IPS-18a (cell line): Measurements from ENCODE around the gene VPS33B.
A peak's percentile ranks its signal among the peaks of the same experiment; 100 is the strongest.

ENCODE experiments used
- H3K27ac ChIP-seq: one replicate; pipeline ENCODE4 v1.5.1; 2013; ENCODE audit warnings: low read length
- H3K27me3 ChIP-seq: one replicate; pipeline ENCODE4 v1.6.1; 2013; ENCODE audit warnings: mild to moderate bottlenecking, low read length; ENCODE audit not compliant: control insufficient read depth, insufficient read depth
- H3K36me3 ChIP-seq: one replicate; pipeline ENCODE4 v1.6.1; 2013; ENCODE audit warnings: low read depth, low read length; ENCODE audit not compliant: control insufficient read depth
- H3K4me1 ChIP-seq: one replicate; pipeline ENCODE4 v1.6.1; 2013; ENCODE audit warnings: low read depth, low read length; ENCODE audit not compliant: control insufficient read depth
- H3K4me3 ChIP-seq: one replicate; pipeline ENCODE4 v1.5.1; 2013; ENCODE audit warnings: low read length
- H3K9ac ChIP-seq: one replicate; pipeline ENCODE4 v1.6.1; 2013; ENCODE audit warnings: mild to moderate bottlenecking, low read length, moderate library complexity
- H3K9me3 ChIP-seq: one replicate; pipeline ENCODE4 v1.6.1; 2013; ENCODE audit warnings: low read depth, low read length; ENCODE audit not compliant: control insufficient read depth

Gene VPS33B

GRCh38 chr15:91022075-91022831, at the start of gene VPS33B:
Gene VPS33B, minus strand, starts transcription at chr15:91022594. Its CDS starts 345 bp downstream, at chr15:91022249.
- H3K4me3 ChIP-seq, result peak within 1 kb of the TSS; percentile 91
- no peaks in the 10 kb centered on the region for H3K9me3 ChIP-seq
- H3K27ac ChIP-seq, result no peak within 1 kb of the TSS
- H3K27me3 ChIP-seq, result no peaks in the 10 kb centered on the region
- H3K36me3 ChIP-seq, result no peaks in the 10 kb centered on the region
- H3K9ac ChIP-seq, result peak within 1 kb of the TSS; percentile 65
- H3K4me1 ChIP-seq, result peaks cover 3% of the 10 kb centered on the region

GRCh38 chr15:91072161-91072560, 49.8 kb upstream of the VPS33B start:
- Histone ChIP-seq H3K27me3 (no peaks in the 10 kb centered on the region), H3K27ac (no peak overlapping the region), H3K4me1 (no peaks in the 10 kb centered on the region), H3K9ac (no peak overlapping the region), H3K36me3 (no peaks in the 10 kb centered on the region), H3K4me3 (no peak overlapping the region), H3K9me3 (no peaks in the 10 kb centered on the region)

GRCh38 chr15:91070872-91071271, 48.5 kb upstream of the VPS33B start:
- no peaks in the 10 kb centered on the region for H3K9me3 ChIP-seq
- no peak overlapping the region for H3K4me3 ChIP-seq
- H3K27ac ChIP-seq, result no peak overlapping the region
- no peaks in the 10 kb centered on the region for H3K27me3 ChIP-seq
- no peaks in the 10 kb centered on the region for H3K36me3 ChIP-seq
- H3K4me1 ChIP-seq, result no peaks in the 10 kb centered on the region
- H3K9ac ChIP-seq, result no peak overlapping the region

DNA sequence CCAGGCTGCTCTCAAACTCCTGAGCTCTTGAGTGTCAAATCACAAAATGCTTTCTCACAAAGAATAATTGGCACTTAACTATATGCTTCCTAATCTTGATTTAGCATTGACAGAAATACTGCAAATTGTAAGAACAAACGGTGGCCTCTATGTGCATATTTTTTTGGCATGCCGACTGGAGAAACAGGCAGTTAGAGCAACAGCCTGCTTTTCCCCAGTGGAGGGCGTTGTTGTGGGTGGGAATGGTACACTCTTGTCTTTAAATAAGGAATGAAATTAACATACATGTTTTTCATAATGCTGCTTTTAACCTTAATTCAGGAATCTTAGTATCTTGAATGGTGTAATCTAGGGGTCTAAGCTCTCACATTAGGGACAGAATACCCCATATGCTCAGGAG, 46.6 kb upstream of the VPS33B start:
- H3K4me3 ChIP-seq, result no peak overlapping the region
- H3K4me1 ChIP-seq, result no peaks in the 10 kb centered on the region
- no peaks in the 10 kb centered on the region for H3K36me3 ChIP-seq
- no peak overlapping the region for H3K9ac ChIP-seq
- no peak overlapping the region for H3K27ac ChIP-seq
- no peaks in the 10 kb centered on the region for H3K9me3 ChIP-seq
- no peaks in the 10 kb centered on the region for H3K27me3 ChIP-seq

- H3K36me3 ChIP-seq, result no peaks in the 10 kb centered on the region
- H3K4me3 ChIP-seq, result no peak overlapping the region
- no peak overlapping the region for H3K27ac ChIP-seq
- no peak overlapping the region for H3K9ac ChIP-seq
- H3K4me1 ChIP-seq, result no peaks in the 10 kb centered on the region
- no peaks in the 10 kb centered on the region for H3K27me3 ChIP-seq
- no peaks in the 10 kb centered on the region for H3K9me3 ChIP-seq
These were observed 46.0 kb upstream of the VPS33B start for GRCh38 chr15:91068436-91068835.

GRCh38 chr15:91067036-91067435, 44.6 kb upstream of the VPS33B start:
- Histone ChIP-seq H3K27ac (no peak overlapping the region), H3K4me3 (no peak overlapping the region), H3K4me1 (no peaks in the 10 kb centered on the region), H3K36me3 (no peaks in the 10 kb centered on the region), H3K9me3 (no peaks in the 10 kb centered on the region), H3K27me3 (no peaks in the 10 kb centered on the region), H3K9ac (no peak overlapping the region)

- Histone ChIP-seq H3K27me3 (no peaks in the 10 kb centered on the region), H3K9me3 (no peaks in the 10 kb centered on the region), H3K4me1 (no peaks in the 10 kb centered on the region), H3K27ac (no peak overlapping the region), H3K36me3 (no peaks in the 10 kb centered on the region), H3K9ac (no peak overlapping the region), H3K4me3 (no peak overlapping the region)
These were observed 43.1 kb upstream of the VPS33B start for GRCh38 chr15:91065505-91065904.

DNA sequence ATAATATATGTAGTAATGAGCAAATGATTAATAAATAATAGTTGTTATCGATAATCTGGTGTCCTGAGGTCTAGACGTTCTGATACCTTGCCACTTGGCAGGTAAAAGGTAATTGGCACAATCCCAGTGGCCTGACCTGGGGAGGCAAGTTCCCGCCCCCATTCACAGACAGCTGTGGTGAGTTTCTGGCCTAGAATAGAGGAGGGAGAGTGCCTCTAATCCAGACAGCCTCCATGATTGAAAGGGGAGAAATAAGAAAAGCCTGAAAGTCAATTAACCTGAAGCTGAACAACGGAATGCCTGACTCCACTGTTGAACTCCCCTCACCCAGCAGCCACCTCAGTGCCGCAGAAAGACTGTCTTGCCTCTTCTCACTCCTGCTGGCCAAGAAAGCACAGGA, 39.6 kb upstream of the VPS33B start:
- Histone ChIP-seq H3K36me3 (no peaks in the 10 kb centered on the region), H3K4me1 (no peaks in the 10 kb centered on the region), H3K4me3 (no peak overlapping the region), H3K9me3 (no peaks in the 10 kb centered on the region), H3K27ac (no peak overlapping the region), H3K9ac (no peak overlapping the region), H3K27me3 (no peaks in the 10 kb centered on the region)

- Histone ChIP-seq H3K27ac (no peak overlapping the region), H3K9me3 (no peaks in the 10 kb centered on the region), H3K4me3 (no peak overlapping the region), H3K9ac (no peak overlapping the region), H3K27me3 (no peaks in the 10 kb centered on the region), H3K36me3 (no peaks in the 10 kb centered on the region), H3K4me1 (no peaks in the 10 kb centered on the region)
These were observed 38.8 kb upstream of the VPS33B start for GRCh38 chr15:91061230-91061629.

DNA sequence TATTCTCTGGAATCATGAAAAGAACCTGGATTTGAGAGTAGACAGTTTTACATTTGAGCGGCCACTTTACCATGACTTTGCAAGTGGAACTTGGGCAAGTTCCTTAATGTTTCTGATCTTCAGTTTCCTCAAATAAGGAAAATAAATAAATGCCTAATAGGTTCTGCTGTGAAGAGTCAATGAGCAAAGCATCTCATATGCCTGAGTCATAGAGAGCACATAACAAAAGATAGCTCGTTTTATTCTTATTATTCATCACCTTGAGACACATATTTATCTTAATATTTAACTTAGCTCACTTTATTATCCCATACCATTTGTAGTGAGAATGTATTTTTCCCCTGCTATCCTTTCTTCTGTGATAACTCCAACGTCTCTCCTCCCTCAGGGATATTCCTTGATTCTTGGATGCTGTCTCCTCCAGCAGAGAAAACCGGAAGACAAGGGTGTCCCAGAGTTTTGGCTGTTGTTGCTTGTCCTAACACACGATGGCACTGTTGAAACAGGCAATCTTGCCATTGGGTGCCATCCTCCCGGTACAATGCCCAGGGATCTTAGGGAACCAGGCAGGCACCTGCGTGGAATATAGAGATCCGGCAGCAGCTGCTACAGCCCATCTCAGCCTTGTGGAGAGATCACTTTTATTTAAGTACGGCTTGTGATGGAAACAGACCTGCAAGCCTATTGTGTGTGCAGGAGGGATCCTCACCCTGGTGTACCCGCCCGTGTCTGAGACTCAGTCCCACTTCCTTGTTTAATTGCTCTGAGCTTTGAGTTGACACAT, 33.3 kb upstream of the VPS33B start:
- no peaks in the 10 kb centered on the region for H3K27me3 ChIP-seq
- H3K9ac ChIP-seq, result no peak overlapping the region
- H3K36me3 ChIP-seq, result no peaks in the 10 kb centered on the region
- no peak overlapping the region for H3K4me3 ChIP-seq
- H3K9me3 ChIP-seq, result no peaks in the 10 kb centered on the region
- H3K27ac ChIP-seq, result no peak overlapping the region
- no peaks in the 10 kb centered on the region for H3K4me1 ChIP-seq

- no peaks in the 10 kb centered on the region for H3K36me3 ChIP-seq
- no peaks in the 10 kb centered on the region for H3K9me3 ChIP-seq
- H3K9ac ChIP-seq, result no peak overlapping the region
- H3K27me3 ChIP-seq, result no peaks in the 10 kb centered on the region
- H3K27ac ChIP-seq, result no peak overlapping the region
- H3K4me3 ChIP-seq, result no peak overlapping the region
- no peaks in the 10 kb centered on the region for H3K4me1 ChIP-seq
These were observed 32.4 kb upstream of the VPS33B start for GRCh38 chr15:91054816-91055215.

DNA sequence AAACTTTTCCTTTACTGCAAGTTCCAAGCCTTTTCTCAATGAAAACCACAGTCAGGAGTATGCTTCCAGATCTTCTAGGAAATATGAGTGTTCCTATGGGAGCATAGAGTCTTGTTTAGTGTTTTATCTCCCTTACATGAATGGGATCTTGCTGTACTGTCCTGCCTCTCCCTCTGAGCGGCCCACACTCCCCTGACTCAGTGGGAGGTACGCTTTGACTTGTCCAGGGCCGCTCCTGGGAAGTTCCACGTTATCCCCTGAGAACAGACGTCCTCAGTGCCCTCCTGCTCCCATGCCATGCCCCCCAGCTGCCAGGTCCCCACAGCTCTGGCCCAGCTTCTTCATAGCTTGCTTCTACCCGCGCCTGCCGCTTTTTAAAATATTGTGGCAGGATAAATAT, 28.9 kb upstream of the VPS33B start:
- Histone ChIP-seq H3K27me3 (no peaks in the 10 kb centered on the region), H3K9ac (no peak overlapping the region), H3K27ac (no peak overlapping the region), H3K9me3 (no peaks in the 10 kb centered on the region), H3K4me1 (no peaks in the 10 kb centered on the region), H3K4me3 (no peak overlapping the region), H3K36me3 (no peaks in the 10 kb centered on the region)
